GM19372 (cell line): ENCODE measurements around the gene EBI3.
"Not testable (repeated sequence)": the region's sequence is repeated elsewhere in the genome, so short reads cannot be mapped to it uniquely, and the experiment has no call there.

Experiments
- ATAC-seq: cut with Tn5 transposase; IDR thresholded peaks from one replicate; pipeline ENCODE4 v1.9.1; 2021; ENCODE audit warnings: mild to moderate bottlenecking, low read depth, moderate library complexity; ENCODE audit not compliant: unreplicated experiment

Gene EBI3

GRCh38 chr19:4233282-4233853 is 4.0 kb downstream of the EBI3 start:
- no peak for ATAC-seq

- ATAC-seq = no peak
Observed at GRCh38 chr19:4234142-4234861, 5.0 kb downstream of the EBI3 start.

GRCh38 chr19:4234862-4235201 is 5.5 kb downstream of the EBI3 start:
- ATAC-seq = no peak

- ATAC-seq = not testable (repeated sequence)
Observed at GRCh38 chr19:4237510-4237909, 8.2 kb downstream of the EBI3 start.

GRCh38 chr19:4238831-4239230 is 9.5 kb downstream of the EBI3 start:
- ATAC-seq = no peak

- ATAC-seq = no peak
Observed at GRCh38 chr19:4241824-4242430, 12.6 kb downstream of the EBI3 start.

GRCh38 chr19:4245938-4246337 is 16.6 kb downstream of the EBI3 start:
- ATAC-seq = not testable (repeated sequence)

- peak; percentile 83 for ATAC-seq
Observed at GRCh38 chr19:4246767-4247593, 17.7 kb downstream of the EBI3 start, which contains the start of gene YJU2. TSS of gene YJU2 (plus strand) at chr19:4247080. CDS start at chr19:4247147, 67 bp downstream.

GRCh38 chr19:4256563-4256962 is 27.2 kb downstream of the EBI3 start:
- no peak for ATAC-seq

- no peak for ATAC-seq
Observed at GRCh38 chr19:4257025-4257424, 27.7 kb downstream of the EBI3 start.

GRCh38 chr19:4258181-4258580 is 28.9 kb downstream of the EBI3 start:
- no peak for ATAC-seq

- ATAC-seq = no peak
Observed at GRCh38 chr19:4260613-4261191, 31.4 kb downstream of the EBI3 start.

GRCh38 chr19:4264812-4265211 is 35.5 kb downstream of the EBI3 start:
- ATAC-seq = no peak

GRCh38 chr19:4266253-4267000 is 37.1 kb downstream of the EBI3 start:
- ATAC-seq = no peak

- no peak for ATAC-seq
Observed at GRCh38 chr19:4267101-4267900, 38.0 kb downstream of the EBI3 start.

GRCh38 chr19:4267901-4268815 is 38.8 kb downstream of the EBI3 start:
- no peak for ATAC-seq

- ATAC-seq = no peak
Observed at GRCh38 chr19:4268816-4269430, 39.6 kb downstream of the EBI3 start.

- ATAC-seq = no peak
Observed at GRCh38 chr19:4272894-4273293, 43.6 kb downstream of the EBI3 start.
